IPS-20b (cell line): ENCODE results near the gene C9orf43.
"Not testable (repeated sequence)": the region's sequence is repeated elsewhere in the genome, so short reads cannot be mapped to it uniquely, and the experiment has no call there.

Source experiments
- H3K27ac ChIP-seq: one replicate; pipeline ENCODE4 v1.5.1; 2013; ENCODE audit warnings: low read length
- H3K27me3 ChIP-seq: 2 replicates; pipeline ENCODE4 v1.6.1; 2013; ENCODE audit warnings: mild to moderate bottlenecking, low read length, inconsistent platforms; ENCODE audit not compliant: insufficient read depth
- H3K36me3 ChIP-seq: 2 replicates; pipeline ENCODE4 v1.6.1; 2013; ENCODE audit warnings: low read depth, mild to moderate bottlenecking, inconsistent platforms, low read length, moderate library complexity; ENCODE audit not compliant: insufficient read depth
- H3K4me1 ChIP-seq: 2 replicates; pipeline ENCODE4 v1.6.1; 2013; ENCODE audit warnings: mild to moderate bottlenecking, control low read depth, inconsistent platforms, low read length, moderate library complexity; ENCODE audit not compliant: insufficient read depth
- H3K4me3 ChIP-seq: 2 replicates; pipeline ENCODE4 v1.5.1; 2013; ENCODE audit warnings: mild to moderate bottlenecking, low read length, inconsistent platforms
- H3K9ac ChIP-seq: 2 replicates; pipeline ENCODE4 v1.6.1; 2013; ENCODE audit warnings: low read depth, mild to moderate bottlenecking, inconsistent platforms, low read length, moderate library complexity
- H3K9me3 ChIP-seq: 2 replicates; pipeline ENCODE4 v1.6.1; 2013; ENCODE audit warnings: mild to moderate bottlenecking, low read depth, low read length, inconsistent platforms; ENCODE audit not compliant: insufficient read depth

C9orf43 gene

GRCh38 chr9:113431191-113431590 lies 20.6 kb downstream of the C9orf43 start:
- Histone ChIP-seq H3K27me3 (peaks cover 4% of the 10 kb centered on the region; the same call in 1 of the 2 replicates), H3K9me3 (no peaks in the 10 kb centered on the region), H3K36me3 (no peaks in the 10 kb centered on the region), H3K4me3 (no peak overlapping the region), H3K4me1 (no peaks in the 10 kb centered on the region), H3K9ac (no peak overlapping the region), H3K27ac (no peak overlapping the region)

- Histone ChIP-seq H3K27me3 (peaks cover 4% of the 10 kb centered on the region; the same call in 1 of the 2 replicates), H3K36me3 (no peaks in the 10 kb centered on the region), H3K4me3 (no peak overlapping the region), H3K9ac (no peak overlapping the region), H3K27ac (no peak overlapping the region), H3K9me3 (no peaks in the 10 kb centered on the region), H3K4me1 (no peaks in the 10 kb centered on the region)
Observed at GRCh38 chr9:113436728-113437515, 26.4 kb downstream of the C9orf43 start.

GRCh38 chr9:113437716-113438115 lies 27.2 kb downstream of the C9orf43 start:
- H3K27me3 ChIP-seq, H3K9ac ChIP-seq, H3K36me3 ChIP-seq, H3K4me3 ChIP-seq, H3K4me1 ChIP-seq, H3K9me3 ChIP-seq, H3K27ac ChIP-seq: not testable (repeated sequence)

GRCh38 chr9:113444736-113445135 lies 34.2 kb downstream of the C9orf43 start:
- Histone ChIP-seq H3K36me3 (no peaks in the 10 kb centered on the region), H3K9ac (no peak overlapping the region), H3K27ac (no peak overlapping the region), H3K27me3 (no peaks in the 10 kb centered on the region), H3K4me1 (peaks cover 3% of the 10 kb centered on the region; the same call in 1 of the 2 replicates), H3K4me3 (no peak overlapping the region), H3K9me3 (no peaks in the 10 kb centered on the region)

GRCh38 chr9:113446323-113446740 lies 35.8 kb downstream of the C9orf43 start:
- no peak overlapping the region for H3K27ac ChIP-seq

GRCh38 chr9:113449376-113449775 lies 38.8 kb downstream of the C9orf43 start:
- H3K27me3 ChIP-seq: no peaks in the 10 kb centered on the region
- no peaks in the 10 kb centered on the region for H3K36me3 ChIP-seq
- no peak overlapping the region for H3K9ac ChIP-seq
- no peaks in the 10 kb centered on the region for H3K9me3 ChIP-seq
- no peak overlapping the region for H3K27ac ChIP-seq
- no peak overlapping the region for H3K4me3 ChIP-seq
- peaks cover 3% of the 10 kb centered on the region; the same call in 1 of the 2 replicates for H3K4me1 ChIP-seq

More at GRCh38 chr9:113446323-113446740, 35.8 kb downstream of the C9orf43 start:
- Histone ChIP-seq H3K4me1 (peaks cover 3% of the 10 kb centered on the region; the same call in 1 of the 2 replicates), H3K4me3 (no peak overlapping the region), H3K9me3 (no peaks in the 10 kb centered on the region), H3K27me3 (no peaks in the 10 kb centered on the region), H3K36me3 (no peaks in the 10 kb centered on the region), H3K9ac (no peak overlapping the region)

- Histone ChIP-seq H3K9ac (no peak overlapping the region), H3K4me3 (no peak overlapping the region), H3K4me1 (peaks cover 12% of the 10 kb centered on the region; the same call in 1 of the 2 replicates), H3K9me3 (no peaks in the 10 kb centered on the region), H3K36me3 (no peaks in the 10 kb centered on the region), H3K27me3 (no peaks in the 10 kb centered on the region), H3K27ac (no peak overlapping the region)
Observed at GRCh38 chr9:113452113-113452605, 41.6 kb downstream of the C9orf43 start.

- no peaks in the 10 kb centered on the region for H3K36me3 ChIP-seq
- H3K4me3 ChIP-seq: no peak overlapping the region
- no peaks in the 10 kb centered on the region for H3K27me3 ChIP-seq
- no peak overlapping the region for H3K27ac ChIP-seq
- peak overlapping the region; percentile 38; the same call in 1 of the 2 replicates for H3K9ac ChIP-seq
- no peaks in the 10 kb centered on the region for H3K9me3 ChIP-seq
- peaks cover 12% of the 10 kb centered on the region; the same call in 1 of the 2 replicates for H3K4me1 ChIP-seq
Observed at GRCh38 chr9:113454914-113455761, 44.6 kb downstream of the C9orf43 start.

- H3K9ac ChIP-seq: no peak overlapping the region
- peaks cover 12% of the 10 kb centered on the region; the same call in 1 of the 2 replicates for H3K4me1 ChIP-seq
- H3K36me3 ChIP-seq: no peaks in the 10 kb centered on the region
- no peaks in the 10 kb centered on the region for H3K9me3 ChIP-seq
- H3K27ac ChIP-seq: no peak overlapping the region
- H3K27me3 ChIP-seq: peaks cover 6% of the 10 kb centered on the region; the same call in 1 of the 2 replicates
- no peak overlapping the region for H3K4me3 ChIP-seq
Observed at GRCh38 chr9:113456235-113456634, 45.7 kb downstream of the C9orf43 start.

- Histone ChIP-seq H3K27ac (no peak overlapping the region), H3K9me3 (no peaks in the 10 kb centered on the region), H3K9ac (no peak overlapping the region), H3K4me3 (no peak overlapping the region), H3K4me1 (peaks cover under 1% of the 10 kb centered on the region; the same call in 1 of the 2 replicates), H3K36me3 (no peaks in the 10 kb centered on the region), H3K27me3 (peaks cover 46% of the 10 kb centered on the region)
Observed at GRCh38 chr9:113461285-113461684, 50.7 kb downstream of the C9orf43 start.

GRCh38 chr9:113461943-113462342 lies 51.4 kb downstream of the C9orf43 start:
- Histone ChIP-seq H3K27ac (no peak overlapping the region), H3K9me3 (no peaks in the 10 kb centered on the region), H3K36me3 (no peaks in the 10 kb centered on the region), H3K4me1 (no peaks in the 10 kb centered on the region; the same call in 1 of the 2 replicates), H3K9ac (no peak overlapping the region), H3K4me3 (no peak overlapping the region), H3K27me3 (peaks cover 46% of the 10 kb centered on the region)
